NCI-H748 (cell line): ENCODE measurements around the gene GIMD1.
"Not testable (repeated sequence)": the region's sequence is repeated elsewhere in the genome, so short reads cannot be mapped to it uniquely, and the experiment has no call there.

Experiments
- DNase-seq: peaks from one replicate; lab custom pipeline; 2025; ENCODE audit not compliant: unreplicated experiment; lab: John Stamatoyannopoulos, UW

The GIMD1 gene

GRCh38 chr4:106353786-106354185 lies 14.8 kb downstream of the GIMD1 start:
- no peak for DNase-seq

DNA sequence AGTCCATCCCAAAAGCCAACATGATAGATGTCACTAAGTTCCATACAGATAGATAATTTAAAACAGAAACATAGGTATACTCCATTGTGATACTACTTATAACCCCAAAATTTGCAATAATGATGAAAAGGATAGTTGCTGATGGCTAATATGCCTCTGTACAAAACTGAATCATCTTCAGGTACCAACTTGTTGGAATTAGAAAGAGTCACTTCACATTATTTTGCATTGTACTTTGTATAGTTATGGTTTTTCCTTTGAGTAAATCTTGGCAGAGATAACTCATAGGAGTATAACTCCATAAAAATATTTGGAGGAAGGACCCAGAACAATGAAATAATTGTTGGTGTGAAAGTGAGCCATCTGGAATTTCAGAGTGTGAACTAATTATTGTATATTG lies 17.6 kb downstream of the GIMD1 start:
- no peak for DNase-seq

- DNase-seq, result no peak
Observed at GRCh38 chr4:106347167-106347566, 21.4 kb downstream of the GIMD1 start.

DNA sequence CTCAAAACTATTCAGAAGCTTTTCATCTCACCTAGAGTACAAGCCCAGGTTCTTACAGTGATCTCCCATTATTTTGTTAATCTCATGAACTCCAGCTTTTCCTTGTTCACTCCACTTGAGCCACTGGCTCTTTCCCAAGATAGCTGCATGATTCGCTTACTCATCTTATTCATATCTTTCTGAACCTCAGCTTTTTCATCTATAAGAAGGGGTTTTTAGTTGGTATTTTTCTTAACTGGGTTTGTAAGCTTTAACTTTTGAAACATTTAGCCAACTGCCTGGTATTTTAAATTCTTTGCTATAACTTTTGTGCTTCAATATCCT lies 24.0 kb downstream of the GIMD1 start:
- DNase-seq, result no peak

DNA sequence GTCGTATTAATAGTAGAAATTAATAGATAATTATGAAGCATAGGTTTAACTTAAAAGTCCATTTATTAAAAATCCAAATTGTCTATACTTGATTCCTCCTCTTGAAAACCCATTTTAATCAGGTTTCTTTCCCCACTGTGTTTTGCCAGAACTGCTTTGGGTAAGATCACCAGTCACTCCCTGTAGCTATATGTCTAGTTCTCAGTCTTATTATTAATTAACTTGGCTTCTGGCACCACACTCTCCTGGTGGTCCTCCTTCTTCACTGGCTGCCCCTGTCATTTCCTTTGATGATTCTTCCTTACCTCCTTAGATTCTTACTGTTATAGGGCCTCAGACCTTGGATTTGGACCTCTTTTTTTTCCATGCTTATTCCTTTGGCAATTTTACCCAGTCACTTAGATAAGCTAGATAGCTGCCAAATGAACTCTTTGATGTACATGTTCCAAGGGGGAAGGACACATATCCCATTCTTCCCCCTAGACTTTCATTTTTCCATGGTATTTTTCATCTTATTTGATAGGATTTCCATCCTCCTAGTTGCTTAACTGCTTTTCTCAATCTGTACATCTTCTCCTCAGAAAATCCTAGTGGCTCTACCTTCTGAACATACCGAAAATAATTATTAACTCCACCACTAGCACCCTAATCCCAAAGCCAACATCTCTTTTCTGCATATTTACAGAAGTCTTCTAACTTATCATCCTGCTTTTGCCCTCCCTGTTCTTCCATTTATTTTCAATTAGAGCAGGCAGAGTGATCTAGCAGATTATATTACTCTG lies 24.5 kb downstream of the GIMD1 start:
- no peak for DNase-seq

DNA sequence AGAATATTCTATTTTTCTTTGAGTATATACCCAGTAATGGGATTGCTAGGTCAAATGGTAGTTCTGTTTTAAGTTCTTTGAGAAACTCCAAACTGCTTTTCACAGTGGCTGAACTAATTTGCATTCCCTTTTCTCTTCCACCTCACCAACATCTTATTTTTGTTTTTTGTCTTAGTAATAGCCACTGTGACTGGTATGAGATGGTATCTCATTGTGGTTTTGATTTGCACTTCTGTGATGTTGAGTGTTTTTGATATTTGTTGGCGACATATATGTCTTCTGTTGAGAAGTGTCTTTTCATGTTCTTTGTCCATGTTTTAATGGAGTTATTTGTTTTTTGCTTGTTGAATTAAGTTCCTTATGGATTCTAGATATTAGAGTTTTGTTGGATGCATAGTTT lies 27.8 kb downstream of the GIMD1 start:
- DNase-seq, result no peak

DNA sequence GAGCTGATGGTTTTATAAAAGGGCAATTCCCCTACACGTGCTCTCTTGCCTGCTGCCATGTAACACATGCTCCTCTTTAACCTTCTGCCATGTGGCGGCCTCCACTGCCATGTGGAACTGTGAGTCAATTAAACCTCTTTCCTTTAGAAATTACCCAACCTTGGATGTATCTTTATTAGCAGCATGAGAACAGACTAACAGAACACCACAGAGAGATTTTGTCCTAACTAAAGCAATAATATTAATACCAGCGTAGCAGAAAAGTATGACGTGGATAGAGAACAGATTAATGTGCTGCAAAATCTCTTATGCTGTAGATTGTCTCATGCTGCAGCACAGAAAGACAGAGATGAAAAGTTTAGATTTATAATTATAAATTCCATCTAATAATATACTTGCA lies 29.1 kb downstream of the GIMD1 start:
- no peak for DNase-seq

DNA sequence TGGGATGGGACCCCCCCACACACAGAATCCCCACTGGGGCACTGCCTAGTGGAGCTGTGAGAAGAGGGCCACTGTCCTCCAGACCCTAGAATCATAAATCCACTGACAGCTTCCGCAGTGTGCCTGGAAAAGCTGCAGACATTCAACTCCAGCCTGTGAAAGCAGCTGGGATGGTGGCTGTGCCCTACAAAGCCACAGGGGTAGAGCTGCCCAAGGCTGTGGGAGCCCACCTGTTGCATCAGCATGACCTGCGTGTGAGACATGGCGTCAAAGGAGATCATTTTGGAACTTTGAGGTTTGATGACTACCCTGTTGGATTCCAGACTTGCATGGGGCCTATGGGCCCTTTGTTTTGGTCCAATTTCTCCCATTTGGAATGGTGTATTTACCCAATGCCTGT lies 29.9 kb downstream of the GIMD1 start:
- DNase-seq, result no peak

DNA sequence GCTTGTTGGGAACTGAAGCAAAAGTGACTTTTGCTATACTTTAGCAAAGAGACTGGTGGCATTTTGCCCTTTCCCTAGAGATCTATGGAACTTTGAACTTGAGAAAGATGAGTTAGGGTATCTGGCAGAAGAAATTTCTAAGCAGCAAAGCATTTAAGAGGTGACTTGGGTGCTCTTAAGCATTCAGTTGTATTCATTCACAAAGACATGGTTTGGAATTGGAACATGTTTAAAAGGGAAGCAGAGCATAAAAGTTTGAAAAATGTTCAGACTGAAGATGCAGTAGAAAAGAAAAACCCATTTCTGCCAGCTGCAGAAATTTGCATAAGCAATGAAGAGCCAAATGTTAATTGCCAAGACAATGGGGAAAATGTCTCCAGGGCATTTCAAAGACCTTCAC lies 30.7 kb downstream of the GIMD1 start:
- no peak for DNase-seq

GRCh38 chr4:106336618-106337017 lies 32.0 kb downstream of the GIMD1 start:
- no peak for DNase-seq

- no peak for DNase-seq
Observed at GRCh38 chr4:106334741-106335470, 33.7 kb downstream of the GIMD1 start.

GRCh38 chr4:106333186-106333585 lies 35.4 kb downstream of the GIMD1 start:
- peak; percentile 1 for DNase-seq

DNA sequence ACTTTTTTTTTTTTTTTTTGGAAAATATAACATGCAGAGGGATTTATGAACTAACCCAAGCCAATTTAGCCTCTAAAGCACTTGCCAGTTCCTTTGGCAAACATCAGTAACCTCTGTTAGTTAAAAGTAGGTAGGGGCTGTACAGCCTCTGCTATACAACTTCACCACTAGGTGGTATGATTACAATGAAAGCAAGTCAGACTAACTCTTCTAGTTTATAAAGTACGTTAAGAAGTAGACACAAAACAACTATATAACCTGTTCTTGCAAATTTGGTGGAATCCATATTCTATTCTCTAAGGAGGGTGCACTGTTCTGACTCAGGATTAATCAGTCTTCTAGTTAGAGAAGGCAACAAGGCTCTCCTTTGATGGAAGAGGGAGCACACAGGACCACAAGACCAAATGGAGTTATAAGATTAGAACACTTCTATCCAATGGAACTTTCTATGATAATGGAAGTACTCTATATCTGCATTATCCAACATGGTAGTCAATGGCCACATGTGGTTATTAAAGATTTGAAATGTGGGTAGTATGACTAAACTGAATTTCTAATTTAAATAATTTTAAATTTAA lies 39.4 kb downstream of the GIMD1 start:
- peak; percentile 20 for DNase-seq

DNA sequence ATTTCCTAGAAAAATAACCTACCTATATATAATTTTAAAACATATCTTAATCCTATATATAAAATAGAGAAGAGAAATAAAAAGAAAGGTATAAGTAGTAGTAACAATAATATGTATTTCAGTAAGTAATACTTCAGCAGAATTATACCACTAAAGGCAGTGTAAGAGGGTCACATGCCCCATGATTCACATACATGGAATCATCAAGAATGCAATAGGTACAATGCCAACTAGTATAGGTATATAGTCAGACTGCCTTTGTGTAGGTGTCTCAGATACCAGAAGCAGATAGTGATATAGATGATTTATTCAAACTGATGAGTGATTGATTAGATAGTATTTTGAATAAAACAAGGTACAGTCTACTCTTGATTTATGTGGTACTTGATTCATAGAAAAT lies 42.8 kb downstream of the GIMD1 start:
- no peak for DNase-seq

- DNase-seq, result no peak
Observed at GRCh38 chr4:106323119-106323518, 45.5 kb downstream of the GIMD1 start.

- not testable (repeated sequence) for DNase-seq
Observed at GRCh38 chr4:106321814-106322213, 46.8 kb downstream of the GIMD1 start.

GRCh38 chr4:106321168-106321567 lies 47.4 kb downstream of the GIMD1 start:
- not testable (repeated sequence) for DNase-seq

DNA sequence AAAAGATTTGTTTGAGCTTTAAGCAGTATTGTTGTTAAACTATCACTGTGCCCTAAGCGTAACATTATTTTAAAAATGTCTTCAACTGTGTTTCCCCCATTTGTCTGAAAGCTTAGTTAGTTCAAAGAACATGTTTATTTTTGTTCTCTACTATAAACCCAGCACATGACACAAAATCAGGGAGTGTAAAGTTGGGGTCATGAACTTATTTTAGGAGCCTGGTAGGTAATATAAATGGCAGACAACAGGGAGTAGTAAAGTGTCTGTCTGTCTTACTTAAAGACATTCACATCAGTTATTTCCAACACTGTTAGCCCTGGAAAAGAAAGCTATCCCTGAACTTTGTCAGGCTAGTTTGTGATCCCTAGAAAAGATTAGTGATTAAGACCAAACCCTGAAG lies 48.3 kb downstream of the GIMD1 start:
- DNase-seq, result no peak

DNA sequence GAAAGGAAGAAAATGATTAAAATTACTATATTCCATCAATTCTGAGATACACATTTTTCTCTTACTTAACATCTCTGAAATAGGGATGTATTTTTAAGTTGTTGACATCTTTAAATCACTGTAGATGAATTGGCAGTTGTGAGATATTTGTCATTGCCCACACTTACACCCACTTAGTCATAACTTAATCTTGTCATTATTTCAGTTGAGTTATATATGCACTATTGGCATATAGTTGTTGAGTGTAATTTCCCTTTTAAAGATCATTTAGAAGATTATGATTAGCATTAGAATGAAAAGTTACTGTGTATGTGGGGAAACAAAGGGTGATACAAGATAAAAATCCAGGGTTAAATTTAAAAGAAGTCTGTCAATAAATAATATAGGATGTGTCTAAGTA lies 50.1 kb downstream of the GIMD1 start:
- no peak for DNase-seq

DNA sequence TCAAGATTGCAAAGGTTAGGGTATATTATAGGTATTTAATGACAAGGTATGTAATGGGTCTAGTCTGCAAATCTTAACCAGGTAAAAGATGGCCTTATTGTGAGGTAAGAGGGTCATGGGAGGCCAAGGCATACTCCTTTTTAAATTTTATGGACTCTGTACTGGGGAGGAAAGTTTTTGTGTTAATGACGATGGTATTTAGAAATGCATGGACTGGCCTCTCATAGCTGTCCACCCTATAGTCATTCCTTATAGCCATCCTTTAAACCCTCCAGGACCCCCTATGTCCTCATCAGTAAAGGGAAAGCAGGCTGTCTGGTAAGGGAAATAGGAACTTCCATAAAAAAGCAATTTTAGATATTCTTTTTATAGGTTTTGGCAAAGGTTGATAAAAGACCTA lies 50.8 kb downstream of the GIMD1 start:
- no peak for DNase-seq

DNA sequence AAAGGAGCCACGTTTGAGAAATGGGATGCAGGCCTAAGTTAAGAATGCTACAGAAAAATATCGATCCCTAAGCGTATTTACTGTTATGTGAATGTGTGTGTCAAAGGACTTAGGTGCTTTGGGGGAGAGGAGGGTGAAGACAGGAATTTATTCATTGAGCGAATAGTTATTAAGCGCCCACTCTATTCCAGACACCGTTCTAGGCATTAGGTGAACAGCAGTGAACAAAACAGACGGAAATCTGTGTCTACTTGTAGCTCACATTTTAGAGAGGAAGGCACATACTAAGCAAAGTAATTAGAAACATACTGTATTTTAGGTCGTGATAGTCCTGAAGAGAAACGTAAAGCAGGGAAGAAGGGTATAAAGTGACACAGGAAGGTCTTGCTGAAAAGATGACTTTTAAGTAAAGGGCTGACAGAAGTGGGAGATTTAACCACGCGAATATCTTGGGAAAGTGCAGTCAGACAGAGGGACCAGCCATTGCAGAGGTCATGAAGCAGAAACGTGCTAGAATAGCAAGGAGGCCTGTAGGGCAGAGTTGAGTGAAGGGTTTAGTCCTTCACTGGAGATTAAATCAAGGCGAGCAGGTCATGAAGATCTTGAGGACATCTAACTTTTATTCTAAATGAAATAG lies 51.7 kb downstream of the GIMD1 start:
- DNase-seq, result no peak
